Liver (tissue), 9 donors: ENCODE data around the gene PLEKHA5. TPM values are rescaled to one million over a fixed set of nuclear protein-coding genes. Genes with fewer than 3 reads are reported as not detected.

ENCODE experiments used
- DNase-seq: peaks from one replicate; pipeline ENCODE4 v3.0.0-alpha.2; 2017; ENCODE audit warnings: low spot score
- H3K27ac ChIP-seq, 2 donors: one replicate each; pipeline ENCODE4 v1.7.0; 2013; ENCODE audit warnings: inconsistent platforms in 2 of 2, low read length in 2 of 2, control low read depth in 1 of 2, low read depth in 1 of 2, mild to moderate bottlenecking in 1 of 2
- H3K27me3 ChIP-seq, 4 donors: one replicate each; pipeline versions ENCODE4 v1.6.1 to v1.7.0; 2013; ENCODE audit warnings: low read length in 3 of 4, inconsistent platforms in 1 of 4, mild to moderate bottlenecking in 1 of 4, moderate library complexity in 1 of 4; ENCODE audit not compliant: control insufficient read depth in 4 of 4, insufficient read depth in 4 of 4
- H3K36me3 ChIP-seq, 4 donors: one replicate each; pipeline versions ENCODE4 v1.6.1 to v1.7.0; 2013; ENCODE audit warnings: low read length in 3 of 4, mild to moderate bottlenecking in 3 of 4, low read depth in 1 of 4, moderate library complexity in 1 of 4; ENCODE audit not compliant: control insufficient read depth in 4 of 4, insufficient read depth in 3 of 4
- H3K4me1 ChIP-seq, 4 donors: one replicate each; pipeline versions ENCODE4 v1.6.1 to v1.7.0; 2013; ENCODE audit warnings: low read length in 3 of 4, mild to moderate bottlenecking in 3 of 4, moderate library complexity in 1 of 4; ENCODE audit not compliant: control insufficient read depth in 4 of 4, insufficient read depth in 4 of 4
- H3K4me3 ChIP-seq, 3 donors: one replicate each; pipeline versions ENCODE4 v1.6.1 to v1.7.0; 2013; ENCODE audit warnings: low read length in 3 of 3, control low read depth in 1 of 3, low read depth in 1 of 3, mild to moderate bottlenecking in 1 of 3
- H3K9ac ChIP-seq, 2 donors: one replicate each; pipeline ENCODE4 v1.7.0; 2013; ENCODE audit warnings: low read length in 2 of 2, mild to moderate bottlenecking in 2 of 2, moderate library complexity in 2 of 2, control low read depth in 1 of 2, low read depth in 1 of 2
- H3K9me3 ChIP-seq, 4 donors: one replicate each; pipeline versions ENCODE4 v1.6.1 to v1.7.0; 2013; ENCODE audit warnings: low read length in 3 of 4; ENCODE audit not compliant: control insufficient read depth in 4 of 4
- ATF3 ChIP-seq: IDR thresholded peaks from 2 replicates; pipeline ENCODE4 v1.6.1; 2016; ENCODE audit warnings: antibody characterized with exemption
- CTCF ChIP-seq: fragments of 150-350 bp; IDR thresholded peaks from 2 replicates; pipeline ENCODE4 v1.5.1; 2017; ENCODE audit warnings: improper control_type of control experiment, low read depth, low read length; ENCODE audit not compliant: missing input control
- EGR1 ChIP-seq, 2 donors: IDR thresholded peaks; 2 replicates each; pipeline ENCODE4 v1.6.1; 2016 to 2018; ENCODE audit warnings: antibody characterized with exemption in 2 of 2, low read depth in 2 of 2
- FOXA1 ChIP-seq: IDR thresholded peaks from 2 replicates; pipeline ENCODE4 v1.6.1; 2016; ENCODE audit warnings: antibody characterized with exemption
- FOXA2 ChIP-seq: IDR thresholded peaks from 2 replicates; pipeline ENCODE4 v1.6.1; 2016; ENCODE audit warnings: antibody characterized with exemption
- GABPA ChIP-seq, 2 donors: IDR thresholded peaks in 1 of 2; conservative IDR thresholded peaks in 1 of 2; 2 replicates each; pipeline ENCODE4 v1.6.1; 2016; ENCODE audit warnings: antibody characterized with exemption in 2 of 2, mild to moderate bottlenecking in 1 of 2, moderate library complexity in 1 of 2
- HNF4A ChIP-seq, 2 donors: conservative IDR thresholded peaks; 2 replicates each; pipeline ENCODE4 v1.6.1; 2016; ENCODE audit warnings: antibody characterized with exemption in 2 of 2, mild to moderate bottlenecking in 2 of 2
- HNF4G ChIP-seq: IDR thresholded peaks from 2 replicates; pipeline ENCODE4 v1.6.1; 2016; ENCODE audit warnings: antibody characterized with exemption
- RAD21 ChIP-seq, 2 donors: IDR thresholded peaks; 2 replicates each; pipeline ENCODE4 v1.6.1; 2016; ENCODE audit warnings: antibody characterized with exemption in 2 of 2, mild to moderate bottlenecking in 2 of 2
- REST ChIP-seq: IDR thresholded peaks from 2 replicates; pipeline ENCODE4 v1.6.1; 2016; ENCODE audit warnings: antibody characterized with exemption, mild to moderate bottlenecking
- RXRA ChIP-seq, 2 donors: IDR thresholded peaks; 2 replicates each; pipeline ENCODE4 v1.6.1; 2017 to 2018; ENCODE audit warnings: antibody characterized with exemption in 2 of 2, mild to moderate bottlenecking in 1 of 2
- SP1 ChIP-seq: IDR thresholded peaks from 2 replicates; pipeline ENCODE4 v1.6.1; 2018; ENCODE audit warnings: antibody characterized with exemption, mild to moderate bottlenecking
- TAF1 ChIP-seq: conservative IDR thresholded peaks from 2 replicates; pipeline ENCODE4 v1.6.1; 2016; ENCODE audit warnings: antibody characterized with exemption, mild to moderate bottlenecking
- YY1 ChIP-seq: IDR thresholded peaks from 2 replicates; pipeline ENCODE4 v1.6.1; 2016; ENCODE audit warnings: antibody characterized with exemption, mild to moderate bottlenecking
- ZBTB33 ChIP-seq: IDR thresholded peaks from 2 replicates; pipeline ENCODE4 v1.6.1; 2016; ENCODE audit warnings: antibody characterized with exemption
- WGBS: extraction: QIAGEN DNeasy Blood & Tissue Kit; methylation state at CpG from one replicate; pipeline ENCODE4 v1.1.7; 2013; 5-methylcytosine and 5-hydroxymethylcytosine counted together
- polyA plus RNA-seq, 2 donors: library from polyadenylated mRNA; stranded (reverse) in 1 of 2; unstranded in 1 of 2; fragments of 200-250 nt in 1 of 2; fragments of >200 nt in 1 of 2; fragmentation: Nextera tagmentation in 1 of 2; extraction: Ambion mirVana in 1 of 2; gene quantifications; one replicate each; pipeline versions ENCODE4 v1.2.1 to v1.2.3, GENCODE V29; 2013 to 2015
- total RNA-seq, 2 donors: library from RNA; depleted of rRNA; stranded (reverse); fragments of >200 nt; gene quantifications; one replicate each; pipeline ENCODE4 v1.2.3, GENCODE V29; 2014
- donor health status: healthy.
- donor health status: healthy.
- donor health status: healthy.
- donor health status: healthy.
- donor health status: healthy.

Gene PLEKHA5
- total and polyA plus RNA-seq, 4 donors = 4.6 to 25.5 (median 16.8) TPM

- Histone ChIP-seq H3K27me3 (no peaks in the 10 kb centered on the region), H3K4me1 (peaks cover 2 to 22% (median 16%) of the 10 kb centered on the region in 4 donors), H3K9ac (no peak overlapping the region), H3K36me3 (no peaks in the 10 kb centered on the region), H3K9me3 (no peaks in the 10 kb centered on the region), H3K4me3 (no peak overlapping the region), H3K27ac (no peak overlapping the region)
- WGBS = 80% methylated on average over 5 of the region's 5 CpGs
- TF ChIP-seq RXRA (IDR thresholded peaks at IDR 0.05) = no peak
- no peak for TF ChIP-seq EGR1 (IDR thresholded peaks at IDR 0.05; ENCODE audit: low read depth in 2 of 2)
- no peak for TF ChIP-seq HNF4A (conservative IDR thresholded peaks at IDR 0.05)
- no peak for TF ChIP-seq GABPA (IDR thresholded peaks at IDR 0.05 in 1 of 2, conservative IDR thresholded peaks at IDR 0.05 in 1 of 2)
- TF ChIP-seq FOXA2 = no peak
- TF ChIP-seq YY1 = no peak
- no peak for TF ChIP-seq ATF3
- TF ChIP-seq SP1 = no peak
- no peak for TF ChIP-seq HNF4G
- no peak for TF ChIP-seq REST
- no peak for TF ChIP-seq RAD21 (IDR thresholded peaks at IDR 0.05)
- TF ChIP-seq ZBTB33 = no peak
- TF ChIP-seq FOXA1 = no peak
- no peak for DNase-seq
Observed at GRCh38 chr12:19161216-19161615, 31.7 kb downstream of the PLEKHA5 start.

GRCh38 chr12:19165451-19165850, 35.9 kb downstream of the PLEKHA5 start:
- Histone ChIP-seq H3K27me3 (no peaks in the 10 kb centered on the region), H3K9me3 (no peaks in the 10 kb centered on the region), H3K4me3 (no peak overlapping the region), H3K4me1 (peaks cover 2 to 27% (median 15%) of the 10 kb centered on the region in 4 donors), H3K9ac (no peak overlapping the region), H3K27ac (no peak overlapping the region), H3K36me3 (no peaks in the 10 kb centered on the region)
- 80% methylated on average over 2 of the region's 2 CpGs for WGBS
- DNase-seq = no peak
- TF ChIP-seq FOXA1 (no peak), TAF1 (no peak), EGR1 (IDR thresholded peaks at IDR 0.05; ENCODE audit: low read depth in 2 of 2) (no peak), ATF3 (no peak), SP1 (no peak), RAD21 (IDR thresholded peaks at IDR 0.05) (no peak), ZBTB33 (no peak), RXRA (IDR thresholded peaks at IDR 0.05) (no peak), HNF4A (conservative IDR thresholded peaks at IDR 0.05) (no peak), CTCF (no peak), REST (no peak)
